Measurements from ENCODE around the gene POU6F2.
"Not testable (repeated sequence)": the region's sequence is repeated elsewhere in the genome, so short reads cannot be mapped to it uniquely, and the experiment has no call there.

The POU6F2 gene

DNA sequence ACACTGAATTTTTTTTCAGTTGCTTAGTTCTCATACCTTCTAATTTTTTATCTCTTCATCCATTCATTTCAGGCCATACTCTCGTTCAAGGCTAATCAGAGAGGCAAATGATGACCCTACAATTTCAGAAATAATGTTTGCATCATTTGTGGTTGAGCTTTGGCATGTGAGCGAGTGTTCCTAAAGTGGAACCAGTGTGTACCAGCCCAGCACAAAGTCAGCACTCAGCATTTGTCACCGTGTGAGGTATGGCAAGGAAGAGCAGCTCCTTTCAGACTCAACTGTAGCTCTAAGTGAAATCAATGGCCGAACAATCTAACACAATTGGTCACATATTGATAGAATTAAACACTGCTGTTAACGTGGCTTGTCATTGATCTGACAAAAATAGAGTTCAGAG, 154.6 kb downstream of the POU6F2 start:
- DNase-seq, result no peak

DNA sequence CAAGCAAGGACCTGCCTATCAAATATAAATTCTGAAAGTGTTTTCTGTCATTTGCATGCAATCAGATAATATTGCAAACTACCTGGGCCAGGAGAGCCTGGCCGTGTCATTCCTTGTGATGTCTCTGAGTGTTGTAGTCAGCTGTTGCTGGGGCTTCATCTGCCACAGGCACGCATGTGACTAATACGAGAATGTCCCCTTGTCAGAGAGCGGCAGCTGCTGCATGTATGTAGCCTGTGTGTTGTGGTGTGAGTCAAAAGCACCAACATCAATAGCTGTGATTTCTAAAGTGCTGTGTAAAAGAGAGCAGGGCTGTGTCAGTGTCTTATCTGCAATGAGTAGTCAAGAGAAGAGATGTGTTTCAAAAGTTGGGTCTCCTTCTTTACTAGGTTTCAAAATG, 155.4 kb downstream of the POU6F2 start:
- no peak for DNase-seq

DNA sequence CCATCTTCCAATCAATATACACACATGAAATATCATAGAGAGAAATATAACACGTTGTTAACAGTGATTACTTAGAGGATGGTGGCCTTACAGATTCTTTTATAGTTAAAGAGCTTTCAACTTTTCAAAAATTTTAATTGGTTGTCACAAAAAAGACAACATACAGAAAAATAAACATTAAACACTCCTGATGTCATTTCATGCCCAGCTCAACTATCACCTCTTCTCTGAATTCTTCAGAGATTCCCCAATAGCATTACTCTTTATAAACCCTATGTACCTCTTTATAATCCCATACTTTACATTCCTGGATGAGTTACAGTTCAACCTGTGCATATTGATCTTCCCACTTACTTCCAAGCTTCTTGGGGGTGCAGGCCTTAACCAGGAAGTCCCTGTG, 159.8 kb downstream of the POU6F2 start:
- DNase-seq, result no peak

DNA sequence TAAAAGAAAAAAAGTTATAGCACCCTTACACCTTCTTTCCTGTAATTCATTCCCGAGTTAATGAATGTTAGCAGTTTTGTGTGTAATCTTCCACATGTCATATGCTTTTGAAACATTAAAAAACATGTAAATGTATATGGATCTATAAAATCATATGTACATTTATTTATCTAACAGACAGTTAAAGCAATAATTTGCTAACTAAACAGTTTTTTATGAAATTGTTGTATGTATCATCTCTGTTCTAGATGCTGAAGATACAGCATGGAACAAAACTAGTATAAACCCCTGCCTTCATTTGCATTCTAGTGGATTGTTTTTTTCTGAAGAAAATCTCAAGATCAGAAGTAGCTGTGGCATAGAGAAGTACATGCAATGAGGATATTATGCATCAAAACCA, 165.0 kb downstream of the POU6F2 start:
- no peak for DNase-seq

DNA sequence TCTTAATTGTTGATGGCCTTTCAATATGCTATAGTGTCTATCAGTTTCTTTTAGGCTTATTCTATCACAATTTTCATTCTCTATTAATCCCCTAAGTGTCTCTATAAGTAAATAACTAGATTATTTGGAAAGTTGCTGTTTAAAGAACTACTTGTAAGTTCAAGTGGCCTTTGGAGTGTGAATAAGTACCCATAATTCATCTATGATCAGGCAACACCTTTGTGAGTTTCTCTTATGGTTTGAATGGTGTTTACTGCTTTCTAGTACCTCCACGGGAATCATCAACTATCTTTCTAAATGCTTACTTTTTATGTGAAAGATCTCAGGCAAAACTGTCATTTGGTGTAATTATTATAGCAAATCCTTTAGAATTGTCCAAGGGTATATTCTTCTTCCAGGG, 166.7 kb downstream of the POU6F2 start:
- no peak for DNase-seq

DNA sequence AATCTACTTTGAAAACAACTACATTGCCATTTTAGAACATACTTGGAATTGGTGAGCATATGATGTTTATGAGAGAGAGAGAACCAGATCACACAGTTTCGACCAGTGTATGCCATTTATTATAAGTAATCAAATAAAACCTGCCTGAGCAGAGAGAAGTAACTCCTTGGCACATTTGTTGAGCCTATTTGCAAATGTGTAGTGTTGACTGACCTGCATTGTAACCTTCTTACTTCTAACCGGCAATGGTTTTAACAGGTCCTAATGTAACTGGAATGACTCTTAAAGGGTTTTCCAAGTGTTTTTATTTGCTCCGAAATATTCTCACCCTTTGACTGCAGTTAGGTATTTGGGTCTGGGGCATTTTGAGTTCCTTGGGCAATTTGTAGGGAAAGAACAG, 167.6 kb downstream of the POU6F2 start:
- no peak for DNase-seq

DNA sequence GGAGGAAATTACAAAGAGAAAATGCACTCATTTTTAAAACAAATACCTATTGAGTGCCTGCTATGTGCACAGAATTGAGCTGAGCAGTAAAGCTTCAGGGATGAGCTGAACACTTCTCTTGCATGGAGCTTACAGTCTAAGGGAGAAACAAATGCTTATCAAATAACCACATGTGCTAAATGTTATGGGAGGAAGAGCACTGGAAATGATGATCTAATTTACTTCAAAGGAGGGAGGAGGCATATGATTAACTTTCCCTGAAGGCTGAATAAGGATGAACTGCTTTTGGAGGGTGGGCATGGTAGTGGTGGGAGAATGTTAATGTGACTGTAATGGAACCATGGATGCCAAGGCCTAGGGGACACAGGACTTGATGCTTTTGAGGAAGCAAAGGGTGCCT, 168.2 kb downstream of the POU6F2 start:
- no peak for DNase-seq

DNA sequence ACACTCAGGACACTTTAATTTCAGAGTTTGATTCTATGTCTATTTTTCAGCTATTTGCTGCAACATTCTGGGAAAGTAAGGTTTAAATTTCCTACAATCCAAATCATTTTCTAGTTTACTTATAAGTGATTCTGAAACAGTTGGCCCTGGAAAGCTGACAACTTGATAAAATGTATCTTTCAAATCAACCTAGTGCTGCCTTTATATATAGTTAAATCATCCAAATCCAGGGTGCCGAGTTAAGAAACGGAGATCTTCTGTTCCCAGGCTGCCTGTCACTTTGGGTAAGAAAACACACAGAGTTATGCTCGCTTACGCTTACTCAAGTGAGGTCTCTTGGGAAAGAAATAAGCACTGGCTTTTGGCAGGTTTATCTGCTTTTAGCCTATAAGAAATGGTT, 175.0 kb downstream of the POU6F2 start:
- DNase-seq, result no peak

DNA sequence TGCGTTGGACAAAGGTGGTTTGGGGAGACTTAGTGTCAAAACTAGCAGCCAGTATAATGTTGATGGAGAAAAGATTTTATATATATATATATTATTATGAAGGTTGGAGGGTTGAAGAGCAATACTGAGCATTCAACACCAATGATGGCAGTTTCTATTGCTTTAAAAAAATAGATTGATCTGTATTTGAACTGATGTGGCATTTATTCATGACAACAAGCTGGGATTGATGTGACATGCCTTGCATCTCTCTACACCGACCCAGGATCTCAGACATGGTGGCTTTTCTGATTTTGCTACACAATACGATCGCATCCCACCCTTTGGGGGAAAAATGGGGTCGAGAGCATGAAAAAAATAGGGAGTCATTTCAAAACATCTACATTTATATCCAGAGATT, 175.4 kb downstream of the POU6F2 start:
- no peak for DNase-seq

DNA sequence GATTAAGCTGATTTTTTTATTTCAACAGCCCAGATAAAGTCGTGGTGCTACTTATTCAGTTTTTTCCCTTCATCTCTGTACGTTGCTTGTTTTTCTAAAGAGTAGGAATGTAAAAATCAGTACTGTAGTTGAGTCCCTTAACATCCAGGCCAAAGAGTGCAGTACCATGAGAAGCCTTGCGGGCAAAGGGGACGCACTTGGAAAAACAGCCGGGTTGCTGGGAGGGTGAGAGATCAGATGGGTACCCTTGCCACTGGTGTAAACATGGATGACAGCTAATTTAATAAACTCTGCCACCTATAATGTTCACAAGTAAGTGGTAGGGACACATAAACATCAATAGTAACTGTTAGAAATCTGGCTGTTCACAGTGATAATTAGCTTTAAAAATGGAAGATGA, 175.9 kb downstream of the POU6F2 start:
- no peak for DNase-seq

DNA sequence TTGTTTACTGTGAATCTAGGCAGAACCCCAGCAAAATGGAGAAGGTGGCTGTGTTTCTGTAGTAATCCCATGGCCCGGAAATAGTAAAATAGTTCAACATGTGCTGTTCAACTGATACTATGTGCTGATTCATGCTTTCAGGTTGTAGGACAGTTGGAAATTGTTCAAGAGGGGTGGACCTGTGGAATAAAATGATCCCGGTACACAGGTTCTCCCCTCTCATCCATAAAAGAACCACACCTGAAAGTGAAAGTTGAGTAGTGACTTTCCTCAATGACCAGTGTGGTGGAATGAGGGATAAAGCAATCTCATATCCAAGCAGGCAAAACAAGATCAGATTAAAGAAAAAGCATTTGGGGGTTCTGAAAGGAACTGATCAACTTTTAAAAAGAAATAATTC, 177.1 kb downstream of the POU6F2 start:
- DNase-seq, result no peak

DNA sequence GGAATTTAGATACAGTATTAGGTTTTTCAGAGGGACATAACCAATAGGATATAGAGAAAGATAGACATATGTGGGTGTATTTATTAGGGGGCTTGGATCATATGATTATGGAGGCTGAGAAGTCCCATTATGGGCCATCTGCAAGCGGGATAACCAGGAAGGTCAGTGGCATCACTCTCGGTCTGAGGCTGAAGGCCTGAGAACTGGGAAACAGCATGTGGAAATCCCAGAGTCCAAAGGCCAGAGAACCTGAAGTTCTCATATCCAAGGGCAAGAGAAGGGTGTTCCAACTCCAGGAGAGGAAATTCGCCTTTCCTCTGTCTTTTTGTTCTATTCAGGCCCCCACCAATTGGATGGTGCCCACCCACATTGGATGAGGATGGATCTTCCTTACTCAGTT, 180.7 kb downstream of the POU6F2 start:
- DNase-seq, result no peak

DNA sequence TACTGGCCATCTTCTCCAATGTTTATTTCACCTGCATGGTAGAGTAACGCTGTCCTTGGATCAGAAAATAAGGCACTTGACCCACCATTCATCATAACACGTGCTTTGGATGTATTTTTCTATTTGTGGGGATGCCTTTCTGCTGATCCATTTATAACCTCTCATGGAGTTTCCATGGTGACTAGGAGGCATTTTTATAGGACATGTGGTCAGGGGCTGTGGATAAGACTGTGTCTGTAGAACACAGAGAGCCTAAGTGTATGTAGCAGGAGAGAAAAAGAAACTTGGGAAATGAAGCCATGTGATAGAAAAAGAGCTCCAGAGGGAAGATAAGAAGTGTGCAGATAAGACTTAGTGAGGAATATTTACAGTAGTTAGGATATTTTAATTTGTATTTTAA, 184.2 kb downstream of the POU6F2 start:
- no peak for DNase-seq

DNA sequence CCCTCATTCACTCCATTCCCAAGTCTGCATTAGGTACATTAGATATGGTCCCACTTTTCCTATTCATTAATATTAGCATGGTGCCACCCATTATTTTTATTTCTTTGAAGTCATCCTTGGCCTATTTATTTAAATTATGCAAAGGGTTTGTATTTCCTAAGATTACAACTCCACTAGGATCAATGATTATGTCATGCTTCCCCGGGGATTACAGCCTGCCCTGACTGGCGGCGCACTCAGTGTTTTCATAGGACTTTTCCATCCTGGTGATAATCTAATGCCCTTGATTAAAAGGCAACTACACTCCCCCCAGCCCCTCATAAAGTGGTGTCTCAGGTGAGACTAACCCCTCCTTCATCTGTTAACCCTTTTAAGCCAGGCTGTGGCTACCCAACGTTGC, 187.2 kb downstream of the POU6F2 start:
- no peak for DNase-seq

DNA sequence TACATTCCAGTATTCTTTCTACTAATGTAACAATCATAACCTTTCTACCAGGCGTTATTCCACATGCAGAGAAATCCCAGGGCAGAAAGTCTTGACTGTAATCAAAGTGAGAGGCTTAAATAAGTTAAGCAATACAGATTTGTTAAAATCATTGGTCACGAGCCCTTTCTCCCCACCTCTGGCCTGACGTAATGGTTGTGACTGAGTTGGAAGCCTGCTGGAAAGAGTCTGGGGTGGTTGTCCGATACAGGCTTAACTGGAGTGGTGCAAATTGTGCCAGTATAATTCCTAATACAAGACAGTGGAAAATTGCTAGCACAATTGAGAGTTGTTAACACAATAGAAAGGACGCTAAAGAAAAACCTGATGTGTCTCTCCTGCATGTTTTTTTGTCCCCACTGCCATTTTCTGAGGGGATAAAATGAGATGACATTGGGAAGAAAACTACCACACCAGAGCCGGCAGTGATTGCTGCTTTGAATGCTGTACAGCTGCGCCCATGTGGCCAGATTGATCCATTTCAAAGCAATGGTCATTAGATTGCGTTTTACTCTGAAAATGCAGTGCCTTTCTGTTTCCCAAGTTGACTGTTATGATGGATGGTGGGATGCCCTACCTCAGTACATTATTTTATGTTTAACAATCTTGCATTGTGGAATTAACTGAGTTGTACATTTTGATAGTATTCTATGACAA, 190.8 kb downstream of the POU6F2 start:
- DNase-seq, result no peak

DNA sequence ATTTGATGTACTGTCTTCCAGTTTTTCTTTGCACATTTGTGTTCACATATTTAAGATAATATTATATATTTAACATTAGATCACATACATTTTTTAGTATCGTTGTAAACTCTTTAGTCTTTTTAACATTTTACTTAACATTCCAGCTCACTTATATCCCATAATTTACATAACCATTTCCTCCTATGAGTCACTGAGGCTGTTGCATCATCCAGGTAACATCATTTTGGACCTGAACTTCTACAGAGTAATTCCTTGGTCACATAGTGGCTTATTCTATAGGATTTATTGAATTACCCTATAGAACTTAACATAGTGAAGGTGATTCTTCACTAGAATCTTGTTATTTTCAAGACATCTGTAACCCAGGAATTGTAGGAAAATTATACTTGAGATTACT, 194.4 kb downstream of the POU6F2 start:
- DNase-seq, result no peak

DNA sequence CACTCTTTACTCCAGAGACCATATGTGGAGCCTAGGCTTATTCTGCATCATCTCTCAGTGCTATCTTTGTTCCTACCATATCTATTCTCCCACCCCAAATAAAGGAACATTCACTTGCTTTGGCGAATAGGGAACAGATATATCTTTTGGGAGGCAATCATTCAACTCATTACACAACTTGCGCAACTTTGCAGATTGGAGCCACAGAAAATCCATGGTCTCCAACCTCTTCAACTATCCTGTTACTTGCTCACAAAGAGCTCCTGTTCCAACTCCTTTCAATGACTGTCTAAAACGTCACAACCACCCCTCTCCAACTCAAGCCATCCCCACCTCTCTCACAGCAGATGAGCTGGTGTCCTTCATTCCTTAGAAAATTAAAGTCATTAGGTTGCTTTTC, 203.7 kb downstream of the POU6F2 start:
- no peak for DNase-seq

DNA sequence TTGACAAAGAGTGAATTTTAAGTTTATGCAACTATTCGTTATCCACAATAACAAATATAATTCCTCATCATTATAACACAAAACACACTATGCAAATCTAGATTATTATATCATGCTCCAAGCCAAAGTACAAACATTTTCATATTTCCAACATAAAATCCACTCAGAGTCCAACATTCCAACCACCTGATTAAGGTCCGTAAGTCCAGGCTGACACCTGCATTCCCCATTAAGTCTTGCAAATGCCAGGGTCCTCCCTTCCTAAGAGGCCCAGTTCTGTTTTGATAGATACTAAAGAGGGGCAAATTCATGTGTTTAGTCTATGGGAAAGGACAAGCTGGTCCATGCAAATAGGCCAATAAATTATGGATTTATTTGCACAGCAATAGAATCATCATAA, 206.1 kb downstream of the POU6F2 start:
- no peak for DNase-seq

DNA sequence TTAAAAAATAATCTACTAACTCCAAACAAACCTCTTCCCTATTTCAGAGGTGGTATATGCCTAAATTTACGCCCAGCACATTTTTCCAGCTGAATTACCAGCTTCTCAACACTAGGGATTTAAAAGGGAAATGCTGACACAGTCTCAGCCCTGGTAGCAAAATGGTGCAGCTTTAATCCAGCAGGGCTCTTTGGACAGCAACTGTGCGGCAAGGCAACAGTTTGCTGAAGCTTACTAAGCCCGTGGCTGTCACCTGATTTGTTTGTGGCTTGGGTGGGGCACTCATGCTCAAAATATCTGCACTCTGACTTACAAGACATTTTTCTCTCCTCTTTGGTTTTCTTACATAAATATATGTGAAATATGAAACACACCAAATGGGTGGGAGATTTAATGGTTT, 206.7 kb downstream of the POU6F2 start:
- DNase-seq, result no peak

DNA sequence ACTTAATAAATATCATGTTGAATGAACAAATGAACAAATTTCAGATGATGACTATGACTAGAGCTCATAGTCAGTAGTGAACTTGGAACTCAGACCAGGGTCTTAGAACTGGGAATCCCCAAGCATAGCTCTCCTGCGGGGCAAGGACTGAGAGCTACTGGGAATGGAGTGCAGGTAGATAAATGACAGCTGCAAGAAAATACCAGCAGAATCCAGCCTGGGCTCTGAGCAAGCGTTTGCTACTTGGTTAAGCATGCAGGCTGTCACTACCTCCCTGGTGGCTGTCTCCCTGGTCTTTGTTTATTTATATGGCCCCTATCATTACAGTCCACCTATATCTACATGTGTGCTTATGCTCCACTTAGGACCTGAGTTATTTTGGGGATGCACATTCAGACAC, 208.4 kb downstream of the POU6F2 start:
- DNase-seq, result no peak

DNA sequence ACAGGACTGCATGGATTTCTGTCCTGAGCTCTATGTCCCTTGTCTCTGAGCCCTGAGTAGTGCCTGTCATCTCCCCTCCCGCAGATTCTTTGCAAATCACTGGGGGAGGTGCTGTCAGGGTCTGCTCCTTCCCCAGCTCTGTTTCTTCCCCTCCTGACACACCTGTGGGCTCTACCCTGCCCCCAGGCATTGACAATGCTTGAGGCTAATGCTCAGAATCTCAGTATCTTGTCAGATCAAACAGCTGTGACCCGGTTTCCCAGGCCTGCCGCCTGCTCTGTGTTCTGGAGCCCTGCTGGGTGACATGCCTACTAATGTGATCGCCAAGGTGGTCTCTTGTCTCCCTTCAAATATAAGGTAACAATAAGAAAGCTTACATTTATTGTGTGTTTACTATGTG, 209.0 kb downstream of the POU6F2 start:
- DNase-seq, result no peak

DNA sequence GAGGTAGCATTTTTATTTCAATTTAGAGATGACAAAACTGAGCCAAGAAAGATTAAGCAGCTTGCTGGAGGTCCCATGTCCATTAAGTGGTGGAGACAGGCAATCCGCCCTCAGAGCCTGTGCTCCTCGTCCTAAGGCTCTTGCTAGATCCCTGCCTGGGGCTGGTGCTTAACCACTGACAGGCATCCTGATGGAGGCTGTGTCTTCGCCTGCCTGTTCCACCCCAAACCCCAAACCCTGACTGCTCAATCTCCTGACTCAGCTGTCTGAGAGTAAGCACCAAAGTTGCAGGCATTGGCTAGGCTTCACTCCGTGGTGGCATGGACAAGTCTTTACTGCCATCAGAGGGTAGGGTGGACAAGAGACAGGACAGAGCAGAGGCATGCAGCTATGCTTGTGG, 209.4 kb downstream of the POU6F2 start:
- DNase-seq, result no peak

DNA sequence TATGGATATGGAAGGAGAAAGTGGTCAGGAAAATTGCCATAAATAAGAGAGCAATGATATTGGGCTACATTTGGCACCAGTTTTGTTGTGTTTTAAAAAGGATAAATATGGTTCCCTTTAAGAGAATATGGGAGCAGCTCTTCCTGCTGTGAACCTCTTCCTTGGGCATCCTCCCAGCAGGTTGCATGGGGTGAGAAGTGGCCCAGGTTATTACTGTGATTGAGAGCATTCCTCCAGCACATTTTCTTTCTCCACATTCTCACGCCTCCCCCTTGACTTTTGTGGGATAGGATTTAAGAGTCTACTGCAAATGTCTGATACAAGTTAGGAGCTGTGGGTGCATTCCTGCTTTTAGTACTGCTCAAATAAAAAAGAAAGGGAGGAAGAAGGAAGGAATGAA, 214.8 kb downstream of the POU6F2 start:
- DNase-seq, result no peak

DNA sequence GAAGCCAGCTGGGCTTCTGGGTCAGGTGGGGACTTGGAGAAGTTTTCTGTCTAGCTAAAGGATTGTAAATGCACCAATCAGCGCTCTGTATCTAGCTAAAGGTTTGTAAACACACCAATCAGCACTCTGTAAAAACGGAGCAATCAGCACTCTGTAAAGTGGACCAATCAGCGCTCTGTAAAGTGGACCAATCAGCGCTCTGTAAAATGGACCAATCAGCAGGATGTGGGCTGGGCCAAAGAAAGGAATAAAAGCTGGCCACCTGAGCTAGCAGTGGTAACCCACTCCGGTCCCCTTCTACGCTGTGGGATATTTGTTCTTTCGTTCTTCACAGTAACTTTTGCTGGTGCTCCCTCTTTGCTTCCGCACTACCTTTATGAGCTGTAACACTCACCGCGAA, 216.7 kb downstream of the POU6F2 start:
- not testable (repeated sequence) for DNase-seq

DNA sequence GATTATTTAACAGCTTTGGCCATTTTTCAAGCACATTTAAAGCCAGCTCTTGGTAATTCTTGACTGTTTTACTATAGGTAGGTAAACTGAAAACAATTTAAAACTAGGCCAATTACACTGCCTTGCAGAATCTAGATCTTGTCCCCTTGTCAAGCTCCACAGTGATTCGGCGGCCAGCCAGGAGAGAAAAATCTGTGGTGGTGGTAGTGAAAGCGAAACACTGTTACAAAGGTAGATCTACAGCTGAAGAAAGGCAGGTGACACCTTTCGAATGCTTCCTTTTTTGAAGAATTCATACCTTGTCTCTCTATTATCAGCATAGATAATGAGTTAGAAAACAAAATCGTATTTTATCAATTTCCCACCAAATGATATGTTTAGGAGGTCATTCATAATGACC, 218.3 kb downstream of the POU6F2 start:
- DNase-seq, result no peak

DNA sequence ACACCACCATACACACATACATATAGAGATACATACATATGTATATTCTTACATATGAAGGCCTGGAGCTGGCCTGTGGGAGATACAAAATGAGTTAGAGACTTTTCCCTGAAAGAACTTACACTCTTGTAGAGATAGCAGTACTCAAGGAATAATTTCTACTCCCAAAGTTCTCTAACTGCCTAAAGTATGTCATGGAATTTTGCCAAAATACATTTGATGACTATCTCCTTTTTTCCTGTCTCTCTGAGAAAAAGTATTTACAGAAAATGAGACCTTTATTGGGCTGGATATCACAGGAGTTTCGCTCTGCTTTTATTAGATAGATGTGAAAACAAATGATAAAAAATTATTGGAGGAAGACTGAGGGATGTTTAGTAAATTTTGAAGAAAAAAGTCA, 220.1 kb downstream of the POU6F2 start:
- DNase-seq, result no peak
